ENCODE data around the gene IZUMO2.

The IZUMO2 gene

DNA sequence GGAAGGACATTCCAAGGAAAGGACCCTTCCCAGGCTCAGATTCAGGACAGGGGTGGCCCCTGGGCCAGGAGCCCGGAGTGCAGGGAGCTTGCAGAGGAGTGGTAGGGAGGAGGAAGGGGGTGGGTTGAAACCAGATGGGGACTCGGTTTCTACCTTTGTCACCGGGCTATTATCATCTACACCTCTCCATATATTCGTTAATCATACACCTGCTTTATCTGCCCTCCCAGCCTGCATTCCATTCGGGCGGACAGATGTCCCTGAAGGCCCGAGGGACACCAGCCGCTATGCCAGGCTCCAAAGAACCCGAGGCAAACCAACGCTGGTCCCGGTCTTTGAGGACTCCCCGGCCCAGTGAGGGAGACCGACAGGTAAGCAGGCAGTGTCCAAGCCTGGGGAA, 24.9 kb upstream of the IZUMO2 start:
- H3K79me2 ChIP-seq (ENCODE audit: control insufficient read depth, insufficient read depth, low read length, unreplicated experiment): no peaks in the 10 kb centered on the region
- H3K4me1 ChIP-seq (ENCODE audit: control insufficient read depth, insufficient read depth, low read length, unreplicated experiment): no peaks in the 10 kb centered on the region
- H3K4me3 ChIP-seq (ENCODE audit: low read depth, low read length): no peak overlapping the region
- no peaks in the 10 kb centered on the region for H3K36me3 ChIP-seq (ENCODE audit: insufficient read depth, low read length)
- 0 out of 2 replicates have a peak, but pooled peaks cover 5% of the 10 kb centered on the region for H3K27me3 ChIP-seq (ENCODE audit: insufficient read depth, low read length)
- H3K27ac ChIP-seq (ENCODE audit: low read depth, low read length): no peak overlapping the region
- no peak overlapping the region for H2AFZ ChIP-seq (ENCODE audit: low read length, unreplicated experiment)

- H3K27me3 ChIP-seq (ENCODE audit: insufficient read depth, low read length): no peaks in the 10 kb centered on the region
- no peak overlapping the region for H2AFZ ChIP-seq (ENCODE audit: low read length, unreplicated experiment)
- H3K79me2 ChIP-seq (ENCODE audit: control insufficient read depth, insufficient read depth, low read length, unreplicated experiment): no peaks in the 10 kb centered on the region
- no peaks in the 10 kb centered on the region for H3K36me3 ChIP-seq (ENCODE audit: insufficient read depth, low read length)
- no peak overlapping the region for H3K27ac ChIP-seq (ENCODE audit: low read depth, low read length)
- H3K4me3 ChIP-seq (ENCODE audit: low read depth, low read length): no peak overlapping the region
- H3K4me1 ChIP-seq (ENCODE audit: control insufficient read depth, insufficient read depth, low read length, unreplicated experiment): no peaks in the 10 kb centered on the region
Observed at GRCh38 chr19:50184196-50184595, 21.1 kb upstream of the IZUMO2 start.

GRCh38 chr19:50181121-50181520, 18.0 kb upstream of the IZUMO2 start:
- Histone ChIP-seq H3K36me3 (ENCODE audit: insufficient read depth, low read length) (no peaks in the 10 kb centered on the region), H2AFZ (ENCODE audit: low read length, unreplicated experiment) (no peak overlapping the region), H3K27me3 (ENCODE audit: insufficient read depth, low read length) (no peaks in the 10 kb centered on the region), H3K4me1 (ENCODE audit: control insufficient read depth, insufficient read depth, low read length, unreplicated experiment) (no peaks in the 10 kb centered on the region), H3K27ac (ENCODE audit: low read depth, low read length) (no peak overlapping the region), H3K4me3 (ENCODE audit: low read depth, low read length) (no peak overlapping the region), H3K79me2 (ENCODE audit: control insufficient read depth, insufficient read depth, low read length, unreplicated experiment) (no peaks in the 10 kb centered on the region)

DNA sequence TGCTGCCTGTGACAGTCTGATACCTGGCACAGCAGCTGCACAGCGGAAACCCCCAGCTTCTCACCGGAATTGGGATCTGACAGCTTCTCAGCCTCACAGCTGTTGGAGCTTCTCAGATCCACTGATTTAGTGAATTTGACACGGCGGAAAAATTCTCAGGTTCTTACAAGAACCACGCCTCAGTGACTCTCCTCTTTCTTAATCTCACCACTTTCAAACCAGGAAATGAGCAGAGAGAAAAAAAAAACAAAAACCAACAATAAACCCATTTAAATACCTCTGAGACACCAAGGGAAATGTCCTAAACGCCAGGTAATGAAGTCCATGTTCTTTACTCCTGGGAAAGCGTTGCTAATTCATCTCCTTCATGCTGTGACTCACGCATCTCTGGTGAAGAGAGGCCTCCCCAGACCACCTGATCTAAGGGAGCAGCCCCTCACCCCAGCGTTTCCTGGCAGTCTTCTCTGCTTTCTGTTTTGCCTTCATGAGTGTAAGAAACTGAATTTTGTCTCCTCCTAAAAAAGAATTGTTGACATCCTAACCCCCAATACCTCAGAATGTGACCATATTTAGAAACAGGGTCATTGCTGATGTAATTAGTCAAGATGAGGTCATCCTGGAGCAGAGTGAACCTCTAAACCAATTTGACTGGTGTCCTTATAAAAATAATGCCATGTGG, 15.9 kb upstream of the IZUMO2 start:
- Histone ChIP-seq H3K27me3 (ENCODE audit: insufficient read depth, low read length) (no peaks in the 10 kb centered on the region), H3K4me3 (ENCODE audit: low read depth, low read length) (no peak overlapping the region), H2AFZ (ENCODE audit: low read length, unreplicated experiment) (no peak overlapping the region), H3K36me3 (ENCODE audit: insufficient read depth, low read length) (no peaks in the 10 kb centered on the region), H3K27ac (ENCODE audit: low read depth, low read length) (no peak overlapping the region), H3K4me1 (ENCODE audit: control insufficient read depth, insufficient read depth, low read length, unreplicated experiment) (no peaks in the 10 kb centered on the region), H3K79me2 (ENCODE audit: control insufficient read depth, insufficient read depth, low read length, unreplicated experiment) (no peaks in the 10 kb centered on the region)

GRCh38 chr19:50178320-50178719, 15.2 kb upstream of the IZUMO2 start:
- H3K4me3 ChIP-seq (ENCODE audit: low read depth, low read length): no peak overlapping the region
- no peaks in the 10 kb centered on the region for H3K4me1 ChIP-seq (ENCODE audit: control insufficient read depth, insufficient read depth, low read length, unreplicated experiment)
- H3K79me2 ChIP-seq (ENCODE audit: control insufficient read depth, insufficient read depth, low read length, unreplicated experiment): no peaks in the 10 kb centered on the region
- H3K36me3 ChIP-seq (ENCODE audit: insufficient read depth, low read length): no peaks in the 10 kb centered on the region
- no peaks in the 10 kb centered on the region for H3K27me3 ChIP-seq (ENCODE audit: insufficient read depth, low read length)
- H2AFZ ChIP-seq (ENCODE audit: low read length, unreplicated experiment): no peak overlapping the region
- H3K27ac ChIP-seq (ENCODE audit: low read depth, low read length): no peak overlapping the region

- no peak overlapping the region for H3K27ac ChIP-seq (ENCODE audit: low read depth, low read length)
- no peaks in the 10 kb centered on the region for H3K4me1 ChIP-seq (ENCODE audit: control insufficient read depth, insufficient read depth, low read length, unreplicated experiment)
- H3K36me3 ChIP-seq (ENCODE audit: insufficient read depth, low read length): no peaks in the 10 kb centered on the region
- no peaks in the 10 kb centered on the region for H3K27me3 ChIP-seq (ENCODE audit: insufficient read depth, low read length)
- no peak overlapping the region for H3K4me3 ChIP-seq (ENCODE audit: low read depth, low read length)
- H2AFZ ChIP-seq (ENCODE audit: low read length, unreplicated experiment): no peak overlapping the region
- no peaks in the 10 kb centered on the region for H3K79me2 ChIP-seq (ENCODE audit: control insufficient read depth, insufficient read depth, low read length, unreplicated experiment)
Observed at GRCh38 chr19:50176775-50177174, 13.7 kb upstream of the IZUMO2 start.

DNA sequence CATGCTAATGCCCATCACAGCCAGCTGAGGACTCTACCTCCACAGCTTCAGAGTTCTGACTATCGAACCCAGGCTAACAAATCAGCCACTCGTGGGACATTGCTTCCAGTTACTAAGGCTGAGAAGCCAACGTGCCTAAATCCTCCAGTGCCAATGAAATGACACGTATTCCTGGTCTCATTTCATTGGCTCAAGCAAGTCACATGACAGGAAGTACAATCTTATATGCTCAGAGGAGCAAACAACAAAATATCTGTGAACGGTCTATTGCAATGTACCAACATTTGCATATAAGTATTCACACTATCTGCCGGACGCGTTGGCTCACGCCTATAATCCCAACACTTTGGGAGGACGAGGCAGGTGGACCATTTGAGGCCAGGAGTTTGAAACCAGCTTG, 12.8 kb upstream of the IZUMO2 start:
- no peaks in the 10 kb centered on the region for H3K27me3 ChIP-seq (ENCODE audit: insufficient read depth, low read length)
- H3K79me2 ChIP-seq (ENCODE audit: control insufficient read depth, insufficient read depth, low read length, unreplicated experiment): no peaks in the 10 kb centered on the region
- H2AFZ ChIP-seq (ENCODE audit: low read length, unreplicated experiment): no peak overlapping the region
- H3K4me1 ChIP-seq (ENCODE audit: control insufficient read depth, insufficient read depth, low read length, unreplicated experiment): no peaks in the 10 kb centered on the region
- H3K36me3 ChIP-seq (ENCODE audit: insufficient read depth, low read length): no peaks in the 10 kb centered on the region
- H3K4me3 ChIP-seq (ENCODE audit: low read depth, low read length): no peak overlapping the region
- no peak overlapping the region for H3K27ac ChIP-seq (ENCODE audit: low read depth, low read length)

DNA sequence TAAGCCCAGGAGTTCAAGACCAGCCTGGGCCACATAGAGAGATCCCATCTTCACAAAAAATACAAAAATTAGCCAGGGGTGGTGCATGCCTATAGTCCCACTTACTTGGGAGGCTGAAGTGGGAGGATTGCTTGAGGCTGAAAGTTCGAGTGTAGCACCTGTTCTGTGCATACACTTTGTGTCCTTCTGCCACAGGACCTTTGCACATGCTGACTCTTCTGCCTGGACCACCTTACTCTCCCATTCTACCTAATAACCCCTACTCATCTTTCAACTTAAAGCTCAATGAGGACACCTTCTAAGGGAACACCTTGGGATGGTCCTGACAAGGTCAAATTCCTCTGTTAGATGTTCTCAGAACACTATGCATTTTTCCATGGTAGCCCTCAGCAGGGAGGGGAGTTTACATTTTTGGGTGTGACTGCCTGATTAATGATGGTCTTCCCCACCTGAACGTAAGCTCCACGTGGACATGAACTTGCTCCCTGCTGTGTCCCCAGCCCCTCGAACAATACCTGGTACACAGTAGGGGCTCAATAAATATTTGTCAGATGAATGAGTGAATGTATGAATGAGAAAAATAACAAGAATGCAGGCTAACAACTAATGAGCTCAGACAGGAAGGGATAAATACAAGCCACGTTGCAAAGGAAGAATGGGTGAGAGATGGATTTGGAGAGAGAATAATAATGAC, 11.2 kb upstream of the IZUMO2 start:
- Histone ChIP-seq H3K4me3 (ENCODE audit: low read depth, low read length) (no peak overlapping the region), H3K27me3 (ENCODE audit: insufficient read depth, low read length) (no peaks in the 10 kb centered on the region)

DNA sequence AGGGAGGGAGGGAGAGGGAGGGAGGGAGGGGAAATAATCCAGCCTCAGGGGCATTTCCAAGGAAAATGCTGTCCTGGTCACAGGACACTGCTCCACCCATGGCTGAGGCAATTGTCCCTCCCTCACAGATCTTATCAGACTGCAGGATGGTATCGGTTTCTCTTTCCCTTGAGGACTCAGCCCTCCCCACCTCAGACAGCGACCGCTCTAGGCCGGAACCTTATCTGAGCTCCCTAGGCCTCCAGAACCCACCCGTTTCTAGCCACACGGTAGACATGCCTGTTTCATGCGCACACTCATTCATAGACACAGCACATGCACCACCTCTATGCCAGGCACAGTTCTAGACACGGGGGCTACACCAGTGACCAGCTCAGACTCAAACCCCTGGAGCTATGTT, 10.0 kb upstream of the IZUMO2 start:
- no peak overlapping the region for H3K4me3 ChIP-seq (ENCODE audit: low read depth, low read length)
- no peak overlapping the region for H3K27ac ChIP-seq (ENCODE audit: low read depth, low read length)
- H3K79me2 ChIP-seq (ENCODE audit: control insufficient read depth, insufficient read depth, low read length, unreplicated experiment): no peaks in the 10 kb centered on the region
- no peaks in the 10 kb centered on the region for H3K27me3 ChIP-seq (ENCODE audit: insufficient read depth, low read length)
- H3K4me1 ChIP-seq (ENCODE audit: control insufficient read depth, insufficient read depth, low read length, unreplicated experiment): no peaks in the 10 kb centered on the region
- H2AFZ ChIP-seq (ENCODE audit: low read length, unreplicated experiment): no peak overlapping the region
- H3K36me3 ChIP-seq (ENCODE audit: insufficient read depth, low read length): no peaks in the 10 kb centered on the region

More for the DNA sequence above, 11.2 kb upstream of the IZUMO2 start:
- no peak overlapping the region for H2AFZ ChIP-seq (ENCODE audit: low read length, unreplicated experiment)
- no peaks in the 10 kb centered on the region for H3K36me3 ChIP-seq (ENCODE audit: insufficient read depth, low read length)
- H3K27ac ChIP-seq (ENCODE audit: low read depth, low read length): no peak overlapping the region
- H3K79me2 ChIP-seq (ENCODE audit: control insufficient read depth, insufficient read depth, low read length, unreplicated experiment): no peaks in the 10 kb centered on the region
- no peaks in the 10 kb centered on the region for H3K4me1 ChIP-seq (ENCODE audit: control insufficient read depth, insufficient read depth, low read length, unreplicated experiment)

GRCh38 chr19:50172726-50173125, 9.6 kb upstream of the IZUMO2 start:
- Histone ChIP-seq H3K79me2 (ENCODE audit: control insufficient read depth, insufficient read depth, low read length, unreplicated experiment) (no peaks in the 10 kb centered on the region), H3K4me3 (ENCODE audit: low read depth, low read length) (no peak overlapping the region), H2AFZ (ENCODE audit: low read length, unreplicated experiment) (no peak overlapping the region), H3K36me3 (ENCODE audit: insufficient read depth, low read length) (no peaks in the 10 kb centered on the region), H3K4me1 (ENCODE audit: control insufficient read depth, insufficient read depth, low read length, unreplicated experiment) (no peaks in the 10 kb centered on the region), H3K27ac (ENCODE audit: low read depth, low read length) (no peak overlapping the region), H3K27me3 (ENCODE audit: insufficient read depth, low read length) (no peaks in the 10 kb centered on the region)

GRCh38 chr19:50171752-50172151, 8.7 kb upstream of the IZUMO2 start:
- H3K36me3 ChIP-seq (ENCODE audit: insufficient read depth, low read length): no peaks in the 10 kb centered on the region
- no peak overlapping the region for H3K27ac ChIP-seq (ENCODE audit: low read depth, low read length)
- H3K4me3 ChIP-seq (ENCODE audit: low read depth, low read length): no peak overlapping the region
- no peaks in the 10 kb centered on the region for H3K4me1 ChIP-seq (ENCODE audit: control insufficient read depth, insufficient read depth, low read length, unreplicated experiment)
- no peak overlapping the region for H2AFZ ChIP-seq (ENCODE audit: low read length, unreplicated experiment)
- no peaks in the 10 kb centered on the region for H3K27me3 ChIP-seq (ENCODE audit: insufficient read depth, low read length)
- no peaks in the 10 kb centered on the region for H3K79me2 ChIP-seq (ENCODE audit: control insufficient read depth, insufficient read depth, low read length, unreplicated experiment)

Data from ACC112 (cell line).